Measurements from ENCODE around the gene LSM4.
"Not testable (repeated sequence)": the region's sequence is repeated elsewhere in the genome, so short reads cannot be mapped to it uniquely, and the experiment has no call there.

LSM4 gene
- long read RNA-seq, donor 1, transcript LSM4-203 (5 exons, 1,908 nt) = major isoform, 133 of 165 reads
- long read RNA-seq, donor 1, partial matches to known transcripts = 27 of 165 reads
- long read RNA-seq, donor 1, other reads (novel, unspliced or antisense) = 0 of 165 reads
- long read RNA-seq, donor 2, transcript LSM4-203 (5 exons, 1,908 nt) = major isoform, 60 of 63 reads
- long read RNA-seq, donor 2, partial matches to known transcripts = 0 of 63 reads
- long read RNA-seq, donor 2, other reads (novel, unspliced or antisense) = 0 of 63 reads
- long read RNA-seq, donor 3, transcript LSM4-203 (5 exons, 1,908 nt) = major isoform, 37 of 37 reads
- long read RNA-seq, donor 3, partial matches to known transcripts = 0 of 37 reads
- long read RNA-seq, donor 3, other reads (novel, unspliced or antisense) = 0 of 37 reads
- long read RNA-seq, donor 4, transcript LSM4-203 (5 exons, 1,908 nt) = major isoform, 60 of 64 reads
- long read RNA-seq, donor 4, partial matches to known transcripts = 0 of 64 reads
- long read RNA-seq, donor 4, other reads (novel, unspliced or antisense) = 0 of 64 reads
- long read RNA-seq, donor 5, transcript LSM4-203 (5 exons, 1,908 nt) = major isoform, 88 of 95 reads
- long read RNA-seq, donor 5, partial matches to known transcripts = 5 of 95 reads
- long read RNA-seq, donor 5, other reads (novel, unspliced or antisense) = 0 of 95 reads
- long read RNA-seq, donor 6, transcript LSM4-203 (5 exons, 1,908 nt) = major isoform, 72 of 168 reads
- long read RNA-seq, donor 6, partial matches to known transcripts = 74 of 168 reads
- long read RNA-seq, donor 6, other reads (novel, unspliced or antisense) = 19 of 168 reads
- long read RNA-seq, donor 7 = 0 reads
- long read RNA-seq, donor 8, transcript LSM4-203 (5 exons, 1,908 nt) = major isoform, 61 of 69 reads
- long read RNA-seq, donor 8, partial matches to known transcripts = 6 of 69 reads
- long read RNA-seq, donor 8, other reads (novel, unspliced or antisense) = 0 of 69 reads

- peak; percentile 92 for DNase-seq
These were observed at the start of gene LSM4 for GRCh38 chr19:18322759-18323460. TSS of gene LSM4 (minus strand) at chr19:18323076. CDS start at chr19:18323020, 56 bp downstream.

- no peak for DNase-seq
These were observed 45.8 kb upstream of the LSM4 start for GRCh38 chr19:18368504-18369222.

GRCh38 chr19:18366021-18366435 is 43.2 kb upstream of the LSM4 start:
- DNase-seq = no peak

- no peak for DNase-seq
These were observed 42.1 kb upstream of the LSM4 start for GRCh38 chr19:18364826-18365528.

- DNase-seq = peak; percentile 63
These were observed 41.5 kb upstream of the LSM4 start for GRCh38 chr19:18364277-18364825.

GRCh38 chr19:18363787-18364186 is 40.9 kb upstream of the LSM4 start:
- no peak for DNase-seq

GRCh38 chr19:18362934-18363542 is 40.2 kb upstream of the LSM4 start:
- no peak for DNase-seq

GRCh38 chr19:18361646-18362045 is 38.8 kb upstream of the LSM4 start:
- no peak for DNase-seq

GRCh38 chr19:18357041-18357440 is 34.2 kb upstream of the LSM4 start:
- DNase-seq = no peak

- DNase-seq = not testable (repeated sequence)
These were observed 31.9 kb upstream of the LSM4 start for GRCh38 chr19:18354743-18355142.

- no peak for DNase-seq
These were observed 30.6 kb upstream of the LSM4 start for GRCh38 chr19:18353378-18354005.

GRCh38 chr19:18351544-18351943 is 28.7 kb upstream of the LSM4 start:
- no peak for DNase-seq

- DNase-seq = no peak
These were observed 27.6 kb upstream of the LSM4 start for GRCh38 chr19:18350490-18350889.

- no peak for DNase-seq
These were observed 26.8 kb upstream of the LSM4 start for GRCh38 chr19:18349524-18350128.

- not testable (repeated sequence) for DNase-seq
These were observed 26.0 kb upstream of the LSM4 start for GRCh38 chr19:18348818-18349339.

GRCh38 chr19:18348171-18348570 is 25.3 kb upstream of the LSM4 start:
- no peak for DNase-seq

GRCh38 chr19:18346091-18346490 is 23.2 kb upstream of the LSM4 start:
- no peak for DNase-seq

- no peak for DNase-seq
These were observed 22.4 kb upstream of the LSM4 start for GRCh38 chr19:18345296-18345695.

- DNase-seq = no peak
These were observed 21.7 kb upstream of the LSM4 start for GRCh38 chr19:18344582-18344950.

Measured in right kidney (tissue), 9 donors.